GM23338 (cell line): ENCODE measurements around the gene EXOC3L4. TPM values are rescaled to one million over a fixed set of nuclear protein-coding genes. Genes with fewer than 3 reads are reported as not detected.

ENCODE experiments used
- ATAC-seq: fragments of 200-7000 bp; cut with Tn5 transposase; 3 replicates; pipeline ENCODE4 v1.9.1; 2020
- DNase-seq: peaks from one replicate; pipeline ENCODE4 v3.0.0-alpha.2; 2015; ENCODE audit warnings: low spot score
- H2AFZ ChIP-seq: fragments of 200-600 bp; sonication (generic); 2 replicates; pipeline ENCODE4 v1.8.0; 2016; ENCODE audit warnings: antibody characterized with exemption, mild to moderate bottlenecking, moderate library complexity
- H3F3A ChIP-seq: fragments of 200-600 bp; sonication (generic); replicated peaks from 2 replicates; pipeline ENCODE4 v1.8.0; 2017; ENCODE audit warnings: antibody characterized with exemption, mixed run types, low read depth
- H3K27ac ChIP-seq: fragments of 200-600 bp; sonication (generic); 2 replicates; pipeline ENCODE4 v1.6.1; 2016; ENCODE audit warnings: low read depth
- H3K27me3 ChIP-seq: fragments of 200-600 bp; sonication (generic); 2 replicates; pipeline ENCODE4 v1.8.0; 2016; ENCODE audit warnings: mild to moderate bottlenecking, mixed run types, moderate library complexity; ENCODE audit not compliant: insufficient read depth
- H3K36me3 ChIP-seq: fragments of 200-600 bp; sonication (generic); 2 replicates; pipeline ENCODE4 v1.8.0; 2016; ENCODE audit warnings: mild to moderate bottlenecking; ENCODE audit not compliant: insufficient read depth
- H3K4me1 ChIP-seq: fragments of 200-600 bp; sonication (generic); 2 replicates; pipeline ENCODE4 v1.8.0; 2016; ENCODE audit warnings: mild to moderate bottlenecking, moderate library complexity; ENCODE audit not compliant: insufficient read depth
- H3K4me2 ChIP-seq: fragments of 200-600 bp; sonication (generic); 2 replicates; pipeline ENCODE4 v1.7.1; 2017; ENCODE audit warnings: mixed run types
- H3K4me3 ChIP-seq: fragments of 200-600 bp; sonication (generic); 2 replicates; pipeline ENCODE4 v1.6.1; 2016; ENCODE audit warnings: mixed run types
- H3K79me2 ChIP-seq: fragments of 200-600 bp; sonication (generic); replicated peaks from 2 replicates; pipeline ENCODE4 v1.8.0; 2017; ENCODE audit warnings: mild to moderate bottlenecking; ENCODE audit not compliant: insufficient read depth
- H3K9me2 ChIP-seq: fragments of 200-600 bp; sonication (generic); 2 replicates; pipeline ENCODE4 v1.8.0; 2017; ENCODE audit not compliant: insufficient read depth
- H4K20me1 ChIP-seq: fragments of 200-600 bp; sonication (generic); replicated peaks from 2 replicates; pipeline ENCODE4 v1.8.0; 2017; ENCODE audit warnings: mild to moderate bottlenecking; ENCODE audit not compliant: insufficient read depth
- H3K27ac Mint-ChIP-seq: 2 replicates; pipeline ENCODE4 v1.8.0; 2020; ENCODE audit warnings: inconsistent platforms, mild to moderate bottlenecking, moderate library complexity, mixed read lengths
- H3K27me3 Mint-ChIP-seq: 3 replicates; pipeline ENCODE4 v1.8.0; 2022; ENCODE audit warnings: low read depth, mild to moderate bottlenecking, moderate library complexity, mixed read lengths, inconsistent platforms; ENCODE audit not compliant: insufficient read depth, poor library complexity
- H3K36me3 Mint-ChIP-seq: 3 replicates; pipeline ENCODE4 v1.8.0; 2021; ENCODE audit warnings: low read depth, mild to moderate bottlenecking, inconsistent platforms, moderate library complexity, mixed read lengths
- H3K4me1 Mint-ChIP-seq: 3 replicates; pipeline ENCODE4 v1.8.0; 2020; ENCODE audit warnings: mild to moderate bottlenecking, inconsistent platforms, mixed read lengths
- H3K4me3 Mint-ChIP-seq: 3 replicates; pipeline ENCODE4 v1.8.0; 2021; ENCODE audit warnings: moderate library complexity, mild to moderate bottlenecking, inconsistent platforms, mixed read lengths
- H3K9me3 Mint-ChIP-seq: 3 replicates; pipeline ENCODE4 v1.8.0; 2020; ENCODE audit warnings: moderate library complexity, mild to moderate bottlenecking, inconsistent platforms, mixed read lengths
- CREB1 ChIP-seq: fragments of 250-450 bp; sonication (Bioruptor Pico); IDR thresholded peaks from 2 replicates; pipeline ENCODE4 v1.5.0; 2020; ENCODE audit warnings: low read depth, mild to moderate bottlenecking, moderate library complexity
- EZH2 ChIP-seq: fragments of 200-600 bp; sonication (generic); IDR thresholded peaks from one replicate; pipeline ENCODE4 v1.8.0; 2017; ENCODE audit warnings: antibody characterized with exemption, mild to moderate bottlenecking, low read depth; ENCODE audit not compliant: unreplicated experiment
- POLR2AphosphoS5 ChIP-seq: IDR thresholded peaks from 2 replicates; pipeline ENCODE4 v1.6.1; 2016; ENCODE audit warnings: antibody characterized with exemption, low read depth
- ZNF114 ChIP-seq: fragments of 250-450 bp; sonication (Bioruptor Pico); IDR thresholded peaks from 2 replicates; pipeline ENCODE4 v1.5.0; 2020; ENCODE audit warnings: mild to moderate bottlenecking, moderate library complexity
- ZNF331 ChIP-seq: fragments of 250-450 bp; sonication (Bioruptor Pico); IDR thresholded peaks from 2 replicates; pipeline ENCODE4 v1.5.0; 2020; ENCODE audit warnings: low read depth, mild to moderate bottlenecking, moderate library complexity
- polyA plus RNA-seq: library from polyadenylated mRNA; unstranded; fragments of >200 nt; fragmentation: Nextera tagmentation; extraction: Ambion mirVana; gene quantifications from 2 replicates; pipeline ENCODE4 v1.2.1, GENCODE V29; 2016
- total RNA-seq: library from RNA; depleted of rRNA; stranded (reverse); fragments of >200 nt; shearing (Covaris generic); gene quantifications from 2 replicates; pipeline ENCODE4 v1.2.3, GENCODE V29; 2014
- TF ChIP-seq, protein P1 (sequence below): fragments of 250-450 bp; sonication (Bioruptor Pico); IDR thresholded peaks from 2 replicates; pipeline ENCODE4 v1.5.0; 2020; ENCODE audit warnings: mild to moderate bottlenecking, moderate library complexity

The EXOC3L4 gene
- total and polyA plus RNA-seq, 2 experiments from 2014 or later, result not detected

DNA sequence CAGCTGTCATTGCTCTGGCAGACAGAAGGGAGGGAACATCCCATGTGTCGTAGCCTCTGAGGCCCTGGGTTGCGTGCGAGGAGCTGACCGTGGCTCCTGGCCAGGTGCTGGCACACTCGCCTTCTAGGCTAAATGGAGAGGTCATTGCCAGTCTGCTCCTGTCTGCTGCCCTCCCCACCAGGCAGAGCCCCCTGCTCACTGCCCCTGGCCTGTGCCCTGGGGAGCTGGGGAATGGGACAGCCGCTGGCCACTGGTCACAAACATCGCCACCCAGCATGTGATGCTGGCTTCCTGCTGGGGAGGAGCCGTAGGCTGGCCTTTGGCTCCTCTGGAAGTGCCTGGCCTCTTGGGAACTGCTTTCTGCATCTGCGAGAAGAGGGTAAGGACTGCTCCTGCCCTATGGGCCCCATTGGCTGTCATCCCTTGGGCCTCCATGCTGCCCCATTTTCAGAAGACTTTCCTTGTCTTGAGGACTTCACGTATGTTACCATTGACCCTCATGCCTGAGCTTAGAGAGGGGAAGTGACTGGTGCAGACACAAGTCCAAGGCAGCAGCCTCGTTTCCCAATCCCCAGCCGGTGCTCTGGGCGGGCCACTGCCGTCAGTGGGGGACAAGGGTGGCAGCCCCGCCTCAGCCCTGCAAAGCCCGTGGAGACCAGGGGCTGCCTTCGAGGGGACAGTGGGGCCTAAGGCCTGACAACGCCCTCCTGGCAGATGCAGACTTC is 26.8 kb downstream of the EXOC3L4 start (continued):
- TF ChIP-seq, protein P1, sequence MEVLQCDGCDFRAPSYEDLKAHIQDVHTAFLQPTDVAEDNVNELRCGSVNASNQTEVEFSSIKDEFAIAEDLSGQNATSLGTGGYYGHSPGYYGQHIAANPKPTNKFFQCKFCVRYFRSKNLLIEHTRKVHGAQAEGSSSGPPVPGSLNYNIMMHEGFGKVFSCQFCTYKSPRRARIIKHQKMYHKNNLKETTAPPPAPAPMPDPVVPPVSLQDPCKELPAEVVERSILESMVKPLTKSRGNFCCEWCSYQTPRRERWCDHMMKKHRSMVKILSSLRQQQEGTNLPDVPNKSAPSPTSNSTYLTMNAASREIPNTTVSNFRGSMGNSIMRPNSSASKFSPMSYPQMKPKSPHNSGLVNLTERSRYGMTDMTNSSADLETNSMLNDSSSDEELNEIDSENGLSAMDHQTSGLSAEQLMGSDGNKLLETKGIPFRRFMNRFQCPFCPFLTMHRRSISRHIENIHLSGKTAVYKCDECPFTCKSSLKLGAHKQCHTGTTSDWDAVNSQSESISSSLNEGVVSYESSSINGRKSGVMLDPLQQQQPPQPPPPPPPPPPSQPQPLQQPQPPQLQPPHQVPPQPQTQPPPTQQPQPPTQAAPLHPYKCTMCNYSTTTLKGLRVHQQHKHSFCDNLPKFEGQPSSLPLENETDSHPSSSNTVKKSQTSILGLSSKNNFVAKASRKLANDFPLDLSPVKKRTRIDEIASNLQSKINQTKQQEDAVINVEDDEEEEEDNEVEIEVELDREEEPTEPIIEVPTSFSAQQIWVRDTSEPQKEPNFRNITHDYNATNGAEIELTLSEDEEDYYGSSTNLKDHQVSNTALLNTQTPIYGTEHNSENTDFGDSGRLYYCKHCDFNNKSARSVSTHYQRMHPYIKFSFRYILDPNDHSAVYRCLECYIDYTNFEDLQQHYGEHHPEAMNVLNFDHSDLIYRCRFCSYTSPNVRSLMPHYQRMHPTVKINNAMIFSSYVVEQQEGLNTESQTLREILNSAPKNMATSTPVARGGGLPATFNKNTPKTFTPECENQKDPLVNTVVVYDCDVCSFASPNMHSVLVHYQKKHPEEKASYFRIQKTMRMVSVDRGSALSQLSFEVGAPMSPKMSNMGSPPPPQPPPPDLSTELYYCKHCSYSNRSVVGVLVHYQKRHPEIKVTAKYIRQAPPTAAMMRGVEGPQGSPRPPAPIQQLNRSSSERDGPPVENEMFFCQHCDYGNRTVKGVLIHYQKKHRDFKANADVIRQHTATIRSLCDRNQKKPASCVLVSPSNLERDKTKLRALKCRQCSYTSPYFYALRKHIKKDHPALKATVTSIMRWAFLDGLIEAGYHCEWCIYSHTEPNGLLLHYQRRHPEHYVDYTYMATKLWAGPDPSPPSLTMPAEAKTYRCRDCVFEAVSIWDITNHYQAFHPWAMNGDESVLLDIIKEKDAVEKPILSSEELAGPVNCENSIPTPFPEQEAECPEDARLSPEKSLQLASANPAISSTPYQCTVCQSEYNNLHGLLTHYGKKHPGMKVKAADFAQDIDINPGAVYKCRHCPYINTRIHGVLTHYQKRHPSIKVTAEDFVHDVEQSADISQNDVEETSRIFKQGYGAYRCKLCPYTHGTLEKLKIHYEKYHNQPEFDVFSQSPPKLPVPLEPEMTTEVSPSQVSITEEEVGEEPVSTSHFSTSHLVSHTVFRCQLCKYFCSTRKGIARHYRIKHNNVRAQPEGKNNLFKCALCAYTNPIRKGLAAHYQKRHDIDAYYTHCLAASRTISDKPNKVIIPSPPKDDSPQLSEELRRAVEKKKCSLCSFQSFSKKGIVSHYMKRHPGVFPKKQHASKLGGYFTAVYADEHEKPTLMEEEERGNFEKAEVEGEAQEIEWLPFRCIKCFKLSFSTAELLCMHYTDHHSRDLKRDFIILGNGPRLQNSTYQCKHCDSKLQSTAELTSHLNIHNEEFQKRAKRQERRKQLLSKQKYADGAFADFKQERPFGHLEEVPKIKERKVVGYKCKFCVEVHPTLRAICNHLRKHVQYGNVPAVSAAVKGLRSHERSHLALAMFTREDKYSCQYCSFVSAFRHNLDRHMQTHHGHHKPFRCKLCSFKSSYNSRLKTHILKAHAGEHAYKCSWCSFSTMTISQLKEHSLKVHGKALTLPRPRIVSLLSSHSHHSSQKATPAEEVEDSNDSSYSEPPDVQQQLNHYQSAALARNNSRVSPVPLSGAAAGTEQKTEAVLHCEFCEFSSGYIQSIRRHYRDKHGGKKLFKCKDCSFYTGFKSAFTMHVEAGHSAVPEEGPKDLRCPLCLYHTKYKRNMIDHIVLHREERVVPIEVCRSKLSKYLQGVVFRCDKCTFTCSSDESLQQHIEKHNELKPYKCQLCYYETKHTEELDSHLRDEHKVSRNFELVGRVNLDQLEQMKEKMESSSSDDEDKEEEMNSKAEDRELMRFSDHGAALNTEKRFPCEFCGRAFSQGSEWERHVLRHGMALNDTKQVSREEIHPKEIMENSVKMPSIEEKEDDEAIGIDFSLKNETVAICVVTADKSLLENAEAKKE (CRISPR knock-in tag), result no peak
- TF ChIP-seq CREB1 (CRISPR knock-in tag) (no peak), ZNF331 (CRISPR knock-in tag) (no peak)

DNA sequence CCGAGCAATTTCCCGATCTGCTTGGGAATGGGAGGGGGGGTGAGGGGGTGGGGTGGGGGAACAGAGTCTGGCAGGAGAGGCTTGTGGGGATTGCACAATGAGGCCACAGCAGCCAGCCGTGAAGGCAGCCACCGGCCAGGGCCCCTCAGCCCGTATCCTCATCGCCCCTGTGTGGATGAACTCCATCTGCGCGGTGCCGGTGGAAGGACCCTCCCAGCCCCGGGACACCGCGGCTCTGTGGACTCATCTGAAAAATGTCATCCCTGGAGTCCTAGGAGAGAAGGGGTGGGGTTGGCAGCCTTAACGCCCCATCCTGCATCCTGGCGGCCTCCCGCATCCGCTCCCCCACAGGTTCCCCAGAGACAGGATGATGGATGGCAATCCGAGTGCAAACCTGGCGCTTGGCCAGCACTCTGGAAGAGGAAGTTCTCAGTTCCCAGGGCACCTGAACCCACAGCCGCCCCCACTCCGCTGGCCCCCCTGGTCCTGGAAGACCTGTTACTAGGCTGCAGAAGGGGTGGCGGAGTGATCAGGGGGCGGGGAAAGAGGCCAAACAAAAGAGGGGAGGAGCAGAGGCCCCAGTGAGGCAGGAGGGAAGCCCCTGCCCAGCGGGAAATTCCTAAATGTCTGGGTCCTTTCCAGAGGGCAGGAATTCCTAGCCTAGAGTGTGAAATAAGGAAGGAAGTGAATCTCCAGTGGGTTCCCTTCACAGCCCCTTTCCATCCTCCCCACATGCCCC is 27.5 kb downstream of the EXOC3L4 start:
- Histone ChIP-seq H3K4me2 (peak overlapping the region; percentile 89), H3K4me1 (peaks cover 15% of the 10 kb centered on the region; the same call in 1 of the 2 replicates), H3K79me2 (no peaks in the 10 kb centered on the region), H3K4me3 (peak overlapping the region; percentile 55), H3K27me3 (peaks cover 53% of the 10 kb centered on the region), H2AFZ (peak overlapping the region; percentile 97), H3K27ac (peak overlapping the region; percentile 69; the same call in 1 of the 2 replicates), H4K20me1 (no peaks in the 10 kb centered on the region; the same call in 1 of the 2 replicates), H3K9me2 (no peaks in the 10 kb centered on the region), H3F3A (no peaks in the 10 kb centered on the region; the same call in 1 of the 2 replicates), H3K36me3 (no peaks in the 10 kb centered on the region)
- Mint-ChIP-seq H3K4me1 (peaks cover 16% of the 10 kb centered on the region), H3K36me3 (peaks cover 2% of the 10 kb centered on the region; the same call in 1 of the 3 replicates), H3K27ac (no peak overlapping the region), H3K27me3 (peaks cover 30% of the 10 kb centered on the region), H3K4me3 (peak overlapping the region; percentile 64), H3K9me3 (no peaks in the 10 kb centered on the region)
- TF ChIP-seq EZH2 (peak; percentile 29), ZNF114 (no peak), POLR2AphosphoS5 (no peak)
- peak; percentile 14 for ATAC-seq
- peak; percentile 74 for DNase-seq
